Panc1 (cell line): ENCODE measurements around the gene NCKIPSD. TPM values are rescaled to one million over a fixed set of nuclear protein-coding genes. Genes with fewer than 3 reads are reported as not detected.

Experiments
- ATAC-seq: fragments of 200-7000 bp; cut with Tn5 transposase; 2 replicates; pipeline ENCODE4 v1.9.1; 2020; ENCODE audit warnings: mild to moderate bottlenecking, moderate library complexity
- BruUV-seq: library from RNA; stranded (reverse); fragments of 400-500 nt; replicated peaks from 2 replicates; lab custom pipeline; 2021; lab: Mats Ljungman, UMichigan
- CTCF ChIA-PET: fragments of 300-600 bp; sonication (Branson Sonifier 250); formaldehyde crosslinking; loops from one replicate; lab custom pipeline; 2022; ENCODE audit warnings: antibody characterized with exemption; lab: Charles Lee
- POLR2A ChIA-PET: fragments of 300-600 bp; sonication (Branson Sonifier 250); formaldehyde crosslinking; loops from one replicate; lab custom pipeline; 2022; ENCODE audit warnings: antibody characterized with exemption; lab: Charles Lee
- DNase-seq: peaks from one replicate; pipeline ENCODE4 v3.0.0-alpha.2; 2010; ENCODE audit warnings: low read depth, low spot score
- H3K27ac ChIP-seq: 2 replicates; pipeline ENCODE4 v1.5.1; 2011; ENCODE audit warnings: mild to moderate bottlenecking, low read length, inconsistent platforms
- H3K27me3 ChIP-seq: fragments of 200-500 bp; sonication (Bioruptor generic); 2 replicates; pipeline ENCODE4 v1.6.0; 2014; ENCODE audit warnings: low read length, inconsistent platforms; ENCODE audit not compliant: control insufficient read depth, insufficient read depth
- H3K36me3 ChIP-seq: fragments of 200-500 bp; sonication (Bioruptor generic); 2 replicates; pipeline ENCODE4 v1.5.1; 2014; ENCODE audit warnings: inconsistent platforms, mild to moderate bottlenecking, low read length, moderate library complexity; ENCODE audit not compliant: control insufficient read depth, insufficient read depth
- H3K4me1 ChIP-seq: 2 replicates; pipeline ENCODE4 v1.5.1; 2011; ENCODE audit warnings: inconsistent platforms, mild to moderate bottlenecking, low read length, moderate library complexity; ENCODE audit not compliant: control insufficient read depth, insufficient read depth
- H3K4me3 ChIP-seq, 2 experiments: 2 replicates each; pipeline ENCODE4 v1.5.1; 2011 to 2012; ENCODE audit warnings: low read depth in 2 of 2, low read length in 2 of 2, mild to moderate bottlenecking in 2 of 2, inconsistent platforms in 1 of 2, moderate library complexity in 1 of 2
- H3K9me3 ChIP-seq: fragments of 200-500 bp; sonication (Bioruptor generic); 2 replicates; pipeline ENCODE4 v1.5.1; 2014; ENCODE audit warnings: low read depth, mild to moderate bottlenecking, inconsistent platforms, low read length, moderate library complexity; ENCODE audit not compliant: control insufficient read depth, insufficient read depth
- CTCF ChIP-seq: fragments of 450-650 bp; IDR thresholded peaks from 2 replicates; pipeline ENCODE4 v1.5.1; 2017; ENCODE audit warnings: mild to moderate bottlenecking
- POLR2AphosphoS5 ChIP-seq: IDR thresholded peaks from 2 replicates; pipeline ENCODE4 v1.6.1; 2012; ENCODE audit warnings: mild to moderate bottlenecking, low read depth, low read length, moderate library complexity
- REST ChIP-seq, 2 experiments: IDR thresholded peaks; 2 replicates each; pipeline ENCODE4 v1.6.1; 2011 to 2012; ENCODE audit warnings: low read depth in 2 of 2, control low read depth in 1 of 2, low read length in 1 of 2, mild to moderate bottlenecking in 1 of 2, moderate library complexity in 1 of 2; ENCODE audit not compliant: insufficient read depth in 1 of 2
- SIN3A ChIP-seq: IDR thresholded peaks from 2 replicates; pipeline ENCODE4 v1.6.1; 2012; ENCODE audit warnings: low read depth, mild to moderate bottlenecking, low read length, moderate library complexity, borderline replicate concordance; ENCODE audit not compliant: insufficient read depth
- TCF7L2 ChIP-seq: IDR thresholded peaks from 2 replicates; pipeline ENCODE4 v1.6.1; 2011; ENCODE audit warnings: mild to moderate bottlenecking, low read depth, low read length, inconsistent platforms
- in situ Hi-C: cut with HindIII; loops from 2 replicates; pipeline ENCODE4 v1.10.0; 2016; ENCODE audit warnings: low sequenced_read_pairs, low pct_unique_long_range_greater_than_20kb
- intact Hi-C: fragments of 100-400 bp; cut with micrococcal nuclease; formaldehyde crosslinking; loops from one replicate; pipeline ENCODE4 v1.10.0; 2022; ENCODE audit not compliant: unreplicated experiment
- total RNA-seq: library from RNA; stranded (reverse); gene quantifications from one replicate; pipeline ENCODE4 v1.2.1, GENCODE V29; 2021; ENCODE audit not compliant: unreplicated experiment

NCKIPSD gene
- total RNA-seq, 1 experiment from 2014 or later, result 26.8 TPM

GRCh38 chr3:48707157-48707556 lies 21.4 kb upstream of the NCKIPSD start:
- H3K9me3 ChIP-seq, result no peaks in the 10 kb centered on the region
- intact Hi-C loops, result no loop called here
- BruUV-seq, result no TSS peak
- ChIA-PET POLR2A (interaction anchor here (0.5 kb wide), 1 partner anchor 231 kb away, joined by 3 read pairs; no protein-coding TSS in a partner anchor), CTCF (no interaction called here)
- in situ Hi-C loops, result no loop called here
- DNase-seq (no peak), ATAC-seq (no peak)
- peaks cover 8% of the 10 kb centered on the region; the same call in 1 of the 2 replicates for H3K36me3 ChIP-seq
- H3K4me1 ChIP-seq, result peaks cover 3% of the 10 kb centered on the region; the same call in 1 of the 2 replicates
- no peak overlapping the region for H3K27ac ChIP-seq
- TF ChIP-seq CTCF (no peak), POLR2AphosphoS5 (no peak), SIN3A (no peak), REST (IDR thresholded peaks at IDR 0.05; ENCODE audit: insufficient read depth in 1 of 2, low read depth in 2 of 2, low read length in 1 of 2) (no peak), TCF7L2 (no peak)
- no peak overlapping the region for H3K4me3 ChIP-seq
- no peaks in the 10 kb centered on the region for H3K27me3 ChIP-seq

GRCh38 chr3:48702320-48702920 lies 16.7 kb upstream of the NCKIPSD start:
- peaks cover 6% of the 10 kb centered on the region for H3K36me3 ChIP-seq
- CTCF ChIA-PET, result no interaction called here
- H3K9me3 ChIP-seq, result no peaks in the 10 kb centered on the region
- in situ Hi-C loops, result no loop called here
- no peak overlapping the region for H3K4me3 ChIP-seq
- intact Hi-C loops, result no loop called here
- no peaks in the 10 kb centered on the region for H3K4me1 ChIP-seq
- DNase-seq (no peak), ATAC-seq (no peak)
- no peaks in the 10 kb centered on the region for H3K27me3 ChIP-seq
- TF ChIP-seq SIN3A (no peak), REST (IDR thresholded peaks at IDR 0.05; ENCODE audit: insufficient read depth in 1 of 2, low read depth in 2 of 2, low read length in 1 of 2) (no peak), TCF7L2 (no peak), CTCF (no peak), POLR2AphosphoS5 (no peak)
- POLR2A ChIA-PET, result no interaction called here
- no peak overlapping the region for H3K27ac ChIP-seq
- BruUV-seq, result no TSS peak
